B cell (primary cell): ENCODE results near the gene SEC14L5. TPM values are rescaled to one million over a fixed set of nuclear protein-coding genes. Genes with fewer than 3 reads are reported as not detected.

ENCODE experiments used
- ATAC-seq: fragments of 200-7000 bp; cut with Tn5 transposase; one replicate; pipeline ENCODE4 v1.10.0; 2021; ENCODE audit warnings: low read depth, mild to moderate bottlenecking, moderate number of reproducible peaks, moderate library complexity
- CTCF ChIA-PET: fragments of 350-600 bp; sonication (Branson Sonifier 250); formaldehyde crosslinking; loops from one replicate; lab custom pipeline; 2021; ENCODE audit warnings: antibody characterized with exemption, inconsistent platforms; lab: Charles Lee
- POLR2A ChIA-PET: fragments of 350-600 bp; sonication (Branson Sonifier 250); formaldehyde crosslinking; loops from one replicate; lab custom pipeline; 2021; ENCODE audit warnings: antibody characterized with exemption; lab: Charles Lee
- DNase-seq: peaks from one replicate; pipeline ENCODE4 v3.0.0; 2013
- H2AFZ ChIP-seq: 2 replicates; pipeline ENCODE4 v1.6.1; 2012; ENCODE audit warnings: mild to moderate bottlenecking, low read depth, low read length; ENCODE audit not compliant: insufficient read depth, poor library complexity, severe bottlenecking
- H3K27ac ChIP-seq, 2 donors: 1 replicate in 1 of 2; 2 replicates in 1 of 2; pipeline ENCODE4 v1.5.1; 2012 to 2013; ENCODE audit warnings: low read length in 2 of 2, mild to moderate bottlenecking in 2 of 2, moderate library complexity in 1 of 2
- H3K27me3 ChIP-seq, 4 experiments: fragments of 200-600 bp in 1 of 4; sonication (generic) in 1 of 4; replicated peaks in 1 of 4; 1 replicate in 2 of 4; 2 replicates in 2 of 4; pipeline versions ENCODE4 v1.6.1 to v1.7.0; 2013 to 2016; ENCODE audit warnings: low read length in 3 of 4, mild to moderate bottlenecking in 2 of 4, mixed read lengths in 1 of 4, moderate library complexity in 1 of 4; ENCODE audit not compliant: insufficient read depth in 4 of 4, control insufficient read depth in 3 of 4; ENCODE audit errors: control extremely low read depth in 1 of 4
- H3K36me3 ChIP-seq, 2 experiments: replicated peaks in 1 of 2; 1 replicate in 1 of 2; 2 replicates in 1 of 2; pipeline versions ENCODE4 v1.6.1 to v1.7.1; 2013; ENCODE audit warnings: low read length in 1 of 2; ENCODE audit not compliant: insufficient read depth in 2 of 2, control insufficient read depth in 1 of 2; ENCODE audit errors: control extremely low read depth in 1 of 2, extremely low read depth in 1 of 2
- H3K4me1 ChIP-seq, 2 donors: fragments of 200-600 bp in 1 of 2; sonication (generic) in 1 of 2; 1 replicate in 1 of 2; 2 replicates in 1 of 2; pipeline versions ENCODE4 v1.5.1 to v1.6.1; 2013 to 2017; ENCODE audit warnings: low read length in 2 of 2; ENCODE audit not compliant: control insufficient read depth in 2 of 2, insufficient read depth in 2 of 2
- H3K4me2 ChIP-seq: replicated peaks from 2 replicates; pipeline ENCODE3; 2012; ENCODE audit warnings: mild to moderate bottlenecking, low read depth, low read length; ENCODE audit not compliant: poor library complexity, severe bottlenecking
- H3K4me3 ChIP-seq, 5 experiments: fragments of 200-600 bp in 1 of 5; sonication (generic) in 1 of 5; 1 replicate in 3 of 5; 2 replicates in 2 of 5; pipeline versions ENCODE4 v1.5.1 to v1.7.0; 2011 to 2016; ENCODE audit warnings: low read length in 4 of 5, mild to moderate bottlenecking in 4 of 5, low read depth in 2 of 5, control low read depth in 1 of 5, moderate library complexity in 1 of 5; ENCODE audit not compliant: insufficient read depth in 1 of 5; ENCODE audit errors: control extremely low read depth in 1 of 5, extremely low read depth in 1 of 5
- H3K79me2 ChIP-seq: fragments of 200-600 bp; sonication (generic); one replicate; pipeline ENCODE4 v1.6.0; 2016; ENCODE audit warnings: low read length; ENCODE audit not compliant: control insufficient read depth, insufficient read depth
- H3K9ac ChIP-seq: fragments of 200-600 bp; sonication (generic); 2 replicates; pipeline ENCODE4 v1.6.1; 2017; ENCODE audit warnings: mild to moderate bottlenecking, low read length, moderate library complexity
- H3K9me3 ChIP-seq, 3 donors: one replicate each; pipeline versions ENCODE4 v1.6.1 to v1.7.1; 2013; ENCODE audit warnings: low read length in 2 of 3; ENCODE audit not compliant: control insufficient read depth in 2 of 3, insufficient read depth in 1 of 3; ENCODE audit errors: control extremely low read depth in 1 of 3
- H4K20me1 ChIP-seq: 2 replicates; pipeline ENCODE4 v1.6.0; 2012; ENCODE audit warnings: mild to moderate bottlenecking, low read length; ENCODE audit not compliant: insufficient read depth, control insufficient read depth, poor library complexity, severe bottlenecking
- H3K27ac Mint-ChIP-seq: one replicate; pipeline ENCODE4 v1.8.0; 2021; ENCODE audit warnings: mixed read lengths
- H3K27me3 Mint-ChIP-seq: one replicate; pipeline ENCODE4 v1.8.0; 2021; ENCODE audit warnings: mixed read lengths
- H3K4me1 Mint-ChIP-seq: one replicate; pipeline ENCODE4 v1.8.0; 2021; ENCODE audit warnings: mixed read lengths
- H3K4me3 Mint-ChIP-seq: one replicate; pipeline ENCODE4 v1.8.0; 2021; ENCODE audit warnings: mixed read lengths
- H3K9me3 Mint-ChIP-seq: one replicate; pipeline ENCODE4 v1.8.0; 2022; ENCODE audit warnings: mixed read lengths; ENCODE audit not compliant: insufficient read depth
- CTCF ChIP-seq: fragments of 200-600 bp; IDR thresholded peaks from one replicate; pipeline ENCODE4 v1.8.0; 2022; ENCODE audit warnings: antibody characterized with exemption, mild to moderate bottlenecking
- EZH2 ChIP-seq: IDR thresholded peaks from 2 replicates; pipeline ENCODE4 v1.6.1; 2012; ENCODE audit warnings: borderline replicate concordance, low read depth, mild to moderate bottlenecking, moderate library complexity, low read length; ENCODE audit not compliant: insufficient read depth, poor library complexity, severe bottlenecking
- WGBS: methylation state at CpG from one replicate; pipeline ENCODE4 v1.1.5; 2013; ENCODE audit warnings: missing lambda C conversion rate; ENCODE audit not compliant: insufficient coverage; 5-methylcytosine and 5-hydroxymethylcytosine counted together
- intact Hi-C: fragments of 100-400 bp; cut with micrococcal nuclease; formaldehyde crosslinking; loops from one replicate; pipeline ENCODE4 v1.10.0; 2022
- polyA plus RNA-seq: library from polyadenylated mRNA; depleted of rRNA; stranded (reverse); fragments of >200 nt; gene quantifications from 2 replicates; pipeline ENCODE4 v1.2.3, GENCODE V29; 2012
- total RNA-seq, 2 donors: library from RNA; stranded (reverse); fragments of 120-200 nt in 1 of 2; gene quantifications; 1 replicate in 1 of 2; 2 replicates in 1 of 2; pipeline versions ENCODE4 v1.2.3 to v1.2.4, GENCODE V29; 2013 to 2022

SEC14L5 gene
- total and polyA plus RNA-seq, 2 donors (not counting 1 experiment from before 2014, with no cell fraction given): not detected

GRCh38 chr16:4987580-4988374, 29.6 kb downstream of the SEC14L5 start:
- no peak for ATAC-seq
- H2AFZ ChIP-seq: peak overlapping the region; percentile 46

More at GRCh38 chr16:4987580-4988374, 29.6 kb downstream of the SEC14L5 start:
- POLR2A ChIA-PET: no interaction called here
- intact Hi-C loops: no loop called here
- Mint-ChIP-seq H3K4me3 (no peak overlapping the region), H3K27me3 (peaks cover 34% of the 10 kb centered on the region), H3K9me3 (no peaks in the 10 kb centered on the region), H3K4me1 (peaks cover 5% of the 10 kb centered on the region), H3K27ac (no peak overlapping the region)
- TF ChIP-seq EZH2 (no peak), CTCF (no peak)
- Histone ChIP-seq H3K27me3 (peaks cover 0 to 48% (median 17%) of the 10 kb centered on the region in 4 experiments), H3K4me1 (peaks cover 7 to 10% of the 10 kb centered on the region in 2 donors), H3K79me2 (no peaks in the 10 kb centered on the region), H3K9ac (no peak overlapping the region), H3K4me2 (peak overlapping the region; percentile 53), H3K9me3 (peaks cover 0 to 28% (median 0%) of the 10 kb centered on the region in 3 donors), H3K27ac (no peak overlapping the region), H3K4me3 (no peak overlapping the region), H3K36me3 (no peaks in the 10 kb centered on the region), H4K20me1 (no peaks in the 10 kb centered on the region)
- WGBS: 24% methylated on average over 56 of the region's 60 CpGs
- no peak for DNase-seq
- CTCF ChIA-PET: no interaction called here
